ENCODE data around the gene TTF1. TPM values are rescaled to one million over a fixed set of nuclear protein-coding genes. Genes with fewer than 3 reads are reported as not detected.

TTF1 gene
- total RNA-seq, 1 experiment from 2014 or later: 16.0 TPM

GRCh38 chr9:132372177-132373095, 34.2 kb downstream of the TTF1 start:
- no peaks in the 10 kb centered on the region for H3K36me3 ChIP-seq (ENCODE audit: low read depth)
- H3K27ac ChIP-seq: no peak overlapping the region
- no peaks in the 10 kb centered on the region for H4K20me1 ChIP-seq (ENCODE audit: insufficient read depth)
- peaks cover 8% of the 10 kb centered on the region; the same call in 1 of the 2 replicates for H3F3A ChIP-seq (ENCODE audit: insufficient read depth, low read depth)
- no peaks in the 10 kb centered on the region for H3K9me2 ChIP-seq (ENCODE audit: insufficient read depth)
- DNase-seq: peak; percentile 40 to 73
- no peak overlapping the region for H3K4me3 ChIP-seq
- no peaks in the 10 kb centered on the region for H3K79me2 ChIP-seq (ENCODE audit: low read depth)
- no TSS peak for BruUV-seq (replicated peaks)
- ChIA-PET POLR2A (ENCODE audit: unreplicated experiment) (interaction anchor here (0.7 kb wide), 1 partner anchor 573 kb away, joined by 6 read pairs; no protein-coding TSS in a partner anchor), CTCF (no interaction called here)
- no peaks in the 10 kb centered on the region for H3K27me3 ChIP-seq (ENCODE audit: insufficient read depth, low read depth)
- no peak for TF ChIP-seq EZH2 (IDR thresholded peaks at IDR 0.05; ENCODE audit: low read depth)
- TF ChIP-seq CTCF (conservative IDR thresholded peaks at IDR 0.05): no peak
- peak overlapping the region; percentile 30; the same call in 1 of the 2 replicates for H3K4me2 ChIP-seq
- no peaks in the 10 kb centered on the region for H3K9me3 ChIP-seq (ENCODE audit: insufficient read depth, low read depth)
- intact Hi-C loops (cut with micrococcal nuclease; ENCODE audit: unreplicated experiment): no loop called here
- H2AFZ ChIP-seq: peak overlapping the region; percentile 30; the same call in 1 of the 2 replicates
- no peaks in the 10 kb centered on the region for H3K4me1 ChIP-seq (replicated peaks; ENCODE audit: insufficient read depth)

GRCh38 chr9:132370592-132370991, 36.0 kb downstream of the TTF1 start:
- no peaks in the 10 kb centered on the region for H4K20me1 ChIP-seq (ENCODE audit: insufficient read depth)
- DNase-seq: no peak
- H3K4me2 ChIP-seq: no peak overlapping the region
- CTCF ChIA-PET: no interaction called here
- H3K27ac ChIP-seq: no peak overlapping the region
- no peak overlapping the region for H3K4me3 ChIP-seq
- POLR2A ChIA-PET (ENCODE audit: unreplicated experiment): no interaction called here
- TF ChIP-seq EZH2 (IDR thresholded peaks at IDR 0.05; ENCODE audit: low read depth): no peak
- no peak for TF ChIP-seq CTCF (conservative IDR thresholded peaks at IDR 0.05)
- H3K36me3 ChIP-seq (ENCODE audit: low read depth): no peaks in the 10 kb centered on the region
- H3K9me2 ChIP-seq (ENCODE audit: insufficient read depth): no peaks in the 10 kb centered on the region
- intact Hi-C loops (cut with micrococcal nuclease; ENCODE audit: unreplicated experiment): no loop called here
- no peaks in the 10 kb centered on the region for H3K9me3 ChIP-seq (ENCODE audit: insufficient read depth, low read depth)
- BruUV-seq (replicated peaks): no TSS peak
- no peaks in the 10 kb centered on the region for H3K27me3 ChIP-seq (ENCODE audit: insufficient read depth, low read depth)
- no peak overlapping the region for H2AFZ ChIP-seq
- no peaks in the 10 kb centered on the region for H3K79me2 ChIP-seq (ENCODE audit: low read depth)
- H3K4me1 ChIP-seq (replicated peaks; ENCODE audit: insufficient read depth): no peaks in the 10 kb centered on the region
- peaks cover 8% of the 10 kb centered on the region; the same call in 1 of the 2 replicates for H3F3A ChIP-seq (ENCODE audit: insufficient read depth, low read depth)

- Histone ChIP-seq H3K4me3 (no peak overlapping the region), H3K27ac (no peak overlapping the region), H3K27me3 (ENCODE audit: insufficient read depth, low read depth) (no peaks in the 10 kb centered on the region), H3K9me2 (ENCODE audit: insufficient read depth) (no peaks in the 10 kb centered on the region), H3F3A (ENCODE audit: insufficient read depth, low read depth) (peaks cover 8% of the 10 kb centered on the region; the same call in 1 of the 2 replicates), H2AFZ (no peak overlapping the region), H4K20me1 (ENCODE audit: insufficient read depth) (no peaks in the 10 kb centered on the region), H3K36me3 (ENCODE audit: low read depth) (no peaks in the 10 kb centered on the region), H3K79me2 (ENCODE audit: low read depth) (no peaks in the 10 kb centered on the region), H3K4me2 (no peak overlapping the region), H3K9me3 (ENCODE audit: insufficient read depth, low read depth) (no peaks in the 10 kb centered on the region), H3K4me1 (replicated peaks; ENCODE audit: insufficient read depth) (no peaks in the 10 kb centered on the region)
- no TSS peak for BruUV-seq (replicated peaks)
- POLR2A ChIA-PET (ENCODE audit: unreplicated experiment): no interaction called here
- no peak for DNase-seq
- no peak for TF ChIP-seq CTCF (conservative IDR thresholded peaks at IDR 0.05)
- no peak for TF ChIP-seq EZH2 (IDR thresholded peaks at IDR 0.05; ENCODE audit: low read depth)
- intact Hi-C loops (cut with micrococcal nuclease; ENCODE audit: unreplicated experiment): no loop called here
- CTCF ChIA-PET: no interaction called here
Measured at GRCh38 chr9:132369421-132369820, 37.2 kb downstream of the TTF1 start.

All from PC-9 (cell line).